ENCODE results near the gene ABCC5. TPM values are rescaled to one million over a fixed set of nuclear protein-coding genes. Genes with fewer than 3 reads are reported as not detected.

The ABCC5 gene
- total RNA-seq, 1 experiment from 2014 or later, result 29.1 TPM

DNA sequence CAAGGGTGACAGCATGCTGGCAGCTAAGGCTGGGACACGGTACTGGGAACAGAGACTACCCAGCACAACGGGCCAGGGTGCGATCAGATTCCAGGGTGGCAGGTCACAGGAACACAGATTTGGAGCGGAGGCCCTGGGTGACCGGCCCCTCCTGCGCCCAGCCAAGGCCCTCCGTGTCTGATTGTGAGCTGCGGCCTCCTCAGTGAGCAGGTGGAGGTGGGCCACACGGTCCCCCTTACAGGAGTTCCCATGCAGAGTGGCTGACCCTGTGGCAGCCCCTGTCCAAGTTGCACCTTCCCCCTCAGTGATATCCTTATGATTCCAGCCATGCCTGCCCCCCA, 104.1 kb downstream of the ABCC5 start:
- Mint-ChIP-seq H3K27ac (no peak overlapping the region), H3K4me3 (no peak overlapping the region), H3K9me3 (no peaks in the 10 kb centered on the region), H3K36me3 (no peaks in the 10 kb centered on the region), H3K27me3 (ENCODE audit: low read depth) (no peaks in the 10 kb centered on the region), H3K4me1 (peaks cover 5% of the 10 kb centered on the region; the same call in 1 of the 2 replicates)
- CTCF ChIA-PET, result interaction anchor here (1.7 kb wide), 1 partner anchor 9 kb away, joined by 7 read pairs; no protein-coding TSS in a partner anchor
- no peak for DNase-seq (ENCODE audit: low spot score)
- no peak for TF ChIP-seq HMGA2 (CRISPR knock-in tag; IDR thresholded peaks at IDR 0.05)
- TF ChIP-seq, protein P1, sequence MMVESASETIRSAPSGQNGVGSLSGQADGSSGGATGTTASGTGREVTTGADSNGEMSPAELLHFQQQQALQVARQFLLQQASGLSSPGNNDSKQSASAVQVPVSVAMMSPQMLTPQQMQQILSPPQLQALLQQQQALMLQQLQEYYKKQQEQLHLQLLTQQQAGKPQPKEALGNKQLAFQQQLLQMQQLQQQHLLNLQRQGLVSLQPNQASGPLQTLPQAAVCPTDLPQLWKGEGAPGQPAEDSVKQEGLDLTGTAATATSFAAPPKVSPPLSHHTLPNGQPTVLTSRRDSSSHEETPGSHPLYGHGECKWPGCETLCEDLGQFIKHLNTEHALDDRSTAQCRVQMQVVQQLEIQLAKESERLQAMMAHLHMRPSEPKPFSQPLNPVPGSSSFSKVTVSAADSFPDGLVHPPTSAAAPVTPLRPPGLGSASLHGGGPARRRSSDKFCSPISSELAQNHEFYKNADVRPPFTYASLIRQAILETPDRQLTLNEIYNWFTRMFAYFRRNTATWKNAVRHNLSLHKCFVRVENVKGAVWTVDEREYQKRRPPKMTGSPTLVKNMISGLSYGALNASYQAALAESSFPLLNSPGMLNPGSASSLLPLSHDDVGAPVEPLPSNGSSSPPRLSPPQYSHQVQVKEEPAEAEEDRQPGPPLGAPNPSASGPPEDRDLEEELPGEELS (CRISPR knock-in tag; IDR thresholded peaks at IDR 0.05), result no peak
- no peak for TF ChIP-seq ZNF425 (CRISPR knock-in tag; conservative IDR thresholded peaks at IDR 0.05)
- POLR2A ChIA-PET, result interaction anchor here (0.6 kb wide), 1 partner anchor 10 kb away, joined by 3 read pairs; no protein-coding TSS in a partner anchor
- ATAC-seq, result no peak

- Mint-ChIP-seq H3K27me3 (ENCODE audit: low read depth) (no peaks in the 10 kb centered on the region), H3K27ac (no peak overlapping the region), H3K4me3 (no peak overlapping the region), H3K36me3 (no peaks in the 10 kb centered on the region), H3K4me1 (peaks cover 5% of the 10 kb centered on the region; the same call in 1 of the 2 replicates), H3K9me3 (no peaks in the 10 kb centered on the region)
- TF ChIP-seq ZNF423 (CRISPR knock-in tag; IDR thresholded peaks at IDR 0.05), result no peak
- TF ChIP-seq NR3C1 (CRISPR knock-in tag; conservative IDR thresholded peaks at IDR 0.05; ENCODE audit: low read depth), result no peak
- no peak for TF ChIP-seq ZNF425 (CRISPR knock-in tag; conservative IDR thresholded peaks at IDR 0.05)
- ChIA-PET POLR2A (interaction anchor here (0.6 kb wide), 1 partner anchor 11 kb away, joined by 3 read pairs; no protein-coding TSS in a partner anchor), CTCF (interaction anchor here (1.7 kb wide), 1 partner anchor 9 kb away, joined by 7 read pairs; no protein-coding TSS in a partner anchor)
- ATAC-seq (no peak), DNase-seq (ENCODE audit: low spot score) (no peak)
Measured at GRCh38 chr3:183912895-183913579, 104.6 kb downstream of the ABCC5 start.

DNA sequence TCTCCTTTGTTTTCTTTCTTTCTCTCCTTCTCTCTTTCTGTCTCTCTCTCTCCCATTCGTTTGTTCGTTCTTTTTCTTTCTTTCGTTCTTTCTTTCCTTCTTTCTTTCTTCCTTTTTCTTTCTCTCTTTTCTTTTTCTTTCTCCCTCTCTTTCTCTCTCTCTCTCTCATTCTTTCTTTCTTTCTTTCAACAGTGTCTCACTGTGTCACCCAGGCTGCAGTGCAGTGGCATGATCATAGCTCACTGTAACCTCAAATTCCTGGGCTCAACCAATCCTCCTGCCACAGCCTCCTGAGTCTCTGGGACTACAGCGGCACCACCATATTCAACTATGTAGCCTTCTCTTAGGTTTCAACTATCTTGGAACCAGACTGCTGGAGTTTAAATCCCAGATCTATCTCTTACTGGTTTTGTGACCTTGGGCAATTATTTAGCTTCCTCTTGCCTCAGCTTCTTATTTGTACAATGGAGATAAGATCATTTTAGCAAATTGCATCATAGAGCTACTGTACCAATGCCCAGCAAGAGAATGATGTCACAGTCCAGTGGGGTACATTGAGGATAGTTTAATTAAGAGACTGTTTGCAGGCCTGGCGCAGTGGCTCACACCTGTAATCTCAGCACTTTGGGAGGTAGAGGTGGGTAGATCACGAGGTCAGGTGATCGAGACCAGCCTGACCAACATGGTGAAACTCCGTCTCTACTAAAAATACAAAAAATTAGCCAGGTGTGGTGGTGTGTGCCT, 105.7 kb downstream of the ABCC5 start:
- Mint-ChIP-seq H3K27me3 (ENCODE audit: low read depth) (no peaks in the 10 kb centered on the region), H3K36me3 (no peaks in the 10 kb centered on the region), H3K27ac (no peak overlapping the region), H3K4me1 (peaks cover 10% of the 10 kb centered on the region), H3K4me3 (no peak overlapping the region), H3K9me3 (no peaks in the 10 kb centered on the region)
- POLR2A ChIA-PET, result no interaction called here
- CTCF ChIA-PET, result interaction anchor here (0.6 kb wide), 2 partner anchors 20 to 27 kb away, joined by 3 to 4 read pairs; partner anchors contain the start of gene PARL
- TF ChIP-seq GABPB1 (CRISPR knock-in tag; IDR thresholded peaks at IDR 0.05), result peak; percentile 98
- TF ChIP-seq, protein P2, sequence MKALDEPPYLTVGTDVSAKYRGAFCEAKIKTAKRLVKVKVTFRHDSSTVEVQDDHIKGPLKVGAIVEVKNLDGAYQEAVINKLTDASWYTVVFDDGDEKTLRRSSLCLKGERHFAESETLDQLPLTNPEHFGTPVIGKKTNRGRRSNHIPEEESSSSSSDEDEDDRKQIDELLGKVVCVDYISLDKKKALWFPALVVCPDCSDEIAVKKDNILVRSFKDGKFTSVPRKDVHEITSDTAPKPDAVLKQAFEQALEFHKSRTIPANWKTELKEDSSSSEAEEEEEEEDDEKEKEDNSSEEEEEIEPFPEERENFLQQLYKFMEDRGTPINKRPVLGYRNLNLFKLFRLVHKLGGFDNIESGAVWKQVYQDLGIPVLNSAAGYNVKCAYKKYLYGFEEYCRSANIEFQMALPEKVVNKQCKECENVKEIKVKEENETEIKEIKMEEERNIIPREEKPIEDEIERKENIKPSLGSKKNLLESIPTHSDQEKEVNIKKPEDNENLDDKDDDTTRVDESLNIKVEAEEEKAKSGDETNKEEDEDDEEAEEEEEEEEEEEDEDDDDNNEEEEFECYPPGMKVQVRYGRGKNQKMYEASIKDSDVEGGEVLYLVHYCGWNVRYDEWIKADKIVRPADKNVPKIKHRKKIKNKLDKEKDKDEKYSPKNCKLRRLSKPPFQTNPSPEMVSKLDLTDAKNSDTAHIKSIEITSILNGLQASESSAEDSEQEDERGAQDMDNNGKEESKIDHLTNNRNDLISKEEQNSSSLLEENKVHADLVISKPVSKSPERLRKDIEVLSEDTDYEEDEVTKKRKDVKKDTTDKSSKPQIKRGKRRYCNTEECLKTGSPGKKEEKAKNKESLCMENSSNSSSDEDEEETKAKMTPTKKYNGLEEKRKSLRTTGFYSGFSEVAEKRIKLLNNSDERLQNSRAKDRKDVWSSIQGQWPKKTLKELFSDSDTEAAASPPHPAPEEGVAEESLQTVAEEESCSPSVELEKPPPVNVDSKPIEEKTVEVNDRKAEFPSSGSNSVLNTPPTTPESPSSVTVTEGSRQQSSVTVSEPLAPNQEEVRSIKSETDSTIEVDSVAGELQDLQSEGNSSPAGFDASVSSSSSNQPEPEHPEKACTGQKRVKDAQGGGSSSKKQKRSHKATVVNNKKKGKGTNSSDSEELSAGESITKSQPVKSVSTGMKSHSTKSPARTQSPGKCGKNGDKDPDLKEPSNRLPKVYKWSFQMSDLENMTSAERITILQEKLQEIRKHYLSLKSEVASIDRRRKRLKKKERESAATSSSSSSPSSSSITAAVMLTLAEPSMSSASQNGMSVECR (CRISPR knock-in tag; IDR thresholded peaks at IDR 0.05; ENCODE audit: borderline replicate concordance), result no peak
- no peak for ATAC-seq
- no peak for DNase-seq (ENCODE audit: low spot score)

Data from WTC11 (cell line).